HG03460 (cell line): ENCODE results near the gene ADAMTS12.
"Not testable (repeated sequence)": the region's sequence is repeated elsewhere in the genome, so short reads cannot be mapped to it uniquely, and the experiment has no call there.

ENCODE experiments used
- ATAC-seq: cut with Tn5 transposase; IDR thresholded peaks from one replicate; pipeline ENCODE4 v1.9.1; 2021; ENCODE audit not compliant: unreplicated experiment

ADAMTS12 gene

DNA sequence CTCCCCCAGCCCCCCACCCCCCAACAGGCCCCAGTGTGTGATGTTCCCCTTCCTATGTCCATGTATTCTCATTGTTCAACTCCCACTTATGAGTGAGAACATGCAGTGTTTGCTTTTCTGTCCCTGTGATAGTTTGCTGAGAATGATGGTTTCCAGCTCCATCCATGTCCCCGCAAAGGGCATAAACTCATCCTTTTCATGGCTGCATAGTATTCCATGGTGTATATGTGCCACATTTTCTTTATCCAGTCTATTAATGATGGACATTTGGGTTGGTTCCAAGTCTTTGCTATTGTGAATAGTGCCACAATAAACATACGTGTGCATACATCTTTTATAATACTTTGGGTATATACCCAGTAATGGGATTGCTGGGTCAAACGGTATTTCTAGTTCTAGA is 23.1 kb upstream of the ADAMTS12 start:
- not testable (repeated sequence) for ATAC-seq

DNA sequence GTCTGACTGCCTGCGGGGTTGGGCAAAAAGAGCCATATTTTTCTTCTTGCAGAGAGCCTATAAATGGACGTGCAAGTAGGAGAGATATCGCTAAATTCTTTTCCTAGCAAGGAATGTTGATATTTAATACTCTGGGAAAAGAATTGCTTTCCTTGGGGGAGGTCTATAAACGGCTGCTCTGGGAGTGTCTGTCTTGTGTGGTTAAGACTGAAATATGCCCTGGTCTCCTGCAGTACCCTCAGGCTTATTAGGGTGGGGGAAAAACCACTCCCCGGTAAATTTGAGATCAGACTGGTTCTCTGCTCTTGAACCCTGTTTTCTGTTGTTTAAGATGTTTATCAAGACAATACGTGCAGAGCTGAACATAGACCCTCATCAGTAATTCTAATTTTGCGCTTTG is 14.5 kb upstream of the ADAMTS12 start:
- ATAC-seq = not testable (repeated sequence)

DNA sequence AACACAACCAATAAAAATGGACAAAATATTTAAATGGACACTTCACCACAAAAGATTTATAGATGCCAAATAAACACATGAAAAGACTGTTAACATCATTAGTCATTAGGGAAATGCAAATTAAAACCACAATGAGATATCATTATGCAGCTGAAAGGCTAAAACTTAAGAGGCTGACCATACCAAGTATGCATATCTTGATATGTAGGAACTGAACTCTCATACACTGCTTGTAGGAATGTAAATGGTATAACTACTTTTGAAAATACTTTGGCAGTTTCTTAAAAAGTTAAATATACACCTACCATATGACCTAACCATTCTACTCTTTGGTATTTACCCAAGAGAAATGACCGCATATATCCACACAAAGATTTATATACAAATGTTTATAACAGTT is 13.6 kb upstream of the ADAMTS12 start:
- no peak for ATAC-seq

DNA sequence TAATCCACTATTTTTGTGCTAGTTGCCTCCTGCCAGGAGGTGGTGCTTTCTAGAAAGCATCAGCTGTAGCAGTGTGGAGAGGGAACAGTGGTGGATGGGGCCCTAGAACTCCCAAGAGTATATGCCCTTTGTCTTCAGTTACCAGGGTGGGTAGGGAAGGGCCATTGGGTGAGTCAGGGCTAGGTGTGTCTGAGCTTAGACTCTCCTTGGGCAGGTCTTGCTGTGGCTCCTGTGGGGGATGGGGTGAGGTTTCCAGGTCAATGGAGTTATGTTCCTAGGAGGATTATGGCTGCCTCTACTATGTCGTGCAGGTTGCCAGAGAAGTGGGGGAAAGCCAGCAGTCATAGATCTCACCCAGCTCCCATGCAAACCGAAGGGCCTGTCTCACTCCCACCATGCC is 11.3 kb upstream of the ADAMTS12 start:
- no peak for ATAC-seq

DNA sequence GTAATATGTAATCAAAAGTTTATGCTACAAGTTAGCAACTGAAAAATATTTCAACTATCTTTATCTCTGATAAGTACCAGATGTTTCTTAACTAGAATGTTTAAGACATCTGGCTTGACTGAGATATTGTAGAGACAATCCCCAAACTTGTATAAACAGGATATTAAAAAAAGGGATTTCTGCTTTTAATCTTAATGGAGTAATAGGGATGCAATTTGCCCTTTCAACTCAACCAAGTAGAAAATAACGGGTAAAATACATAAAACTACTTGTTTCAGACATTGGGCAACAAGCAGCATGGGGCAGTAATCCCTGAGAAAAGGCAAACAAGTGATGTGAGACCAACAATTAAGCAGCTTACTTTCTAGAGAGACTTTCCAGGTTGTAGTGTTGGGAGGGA is 9.4 kb upstream of the ADAMTS12 start:
- ATAC-seq = no peak

DNA sequence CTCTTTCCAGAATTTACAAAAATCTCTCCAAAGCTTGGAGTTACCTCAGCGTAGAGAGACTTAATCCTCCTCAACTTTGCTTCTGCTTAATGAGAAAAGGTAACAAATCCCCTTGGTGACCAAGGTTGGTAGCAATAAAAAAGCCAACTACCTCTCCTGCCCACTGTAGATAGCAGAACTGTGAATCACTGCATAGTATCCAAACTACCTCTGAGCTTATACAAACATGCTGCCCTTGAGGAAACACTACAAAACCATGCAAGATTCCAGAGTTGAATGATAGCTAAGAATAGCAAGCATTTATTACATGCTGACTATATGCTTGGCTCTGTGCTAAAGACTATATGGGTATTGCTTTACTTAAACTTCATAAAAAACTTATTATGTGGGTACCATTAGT is 2.8 kb upstream of the ADAMTS12 start:
- ATAC-seq = no peak

DNA sequence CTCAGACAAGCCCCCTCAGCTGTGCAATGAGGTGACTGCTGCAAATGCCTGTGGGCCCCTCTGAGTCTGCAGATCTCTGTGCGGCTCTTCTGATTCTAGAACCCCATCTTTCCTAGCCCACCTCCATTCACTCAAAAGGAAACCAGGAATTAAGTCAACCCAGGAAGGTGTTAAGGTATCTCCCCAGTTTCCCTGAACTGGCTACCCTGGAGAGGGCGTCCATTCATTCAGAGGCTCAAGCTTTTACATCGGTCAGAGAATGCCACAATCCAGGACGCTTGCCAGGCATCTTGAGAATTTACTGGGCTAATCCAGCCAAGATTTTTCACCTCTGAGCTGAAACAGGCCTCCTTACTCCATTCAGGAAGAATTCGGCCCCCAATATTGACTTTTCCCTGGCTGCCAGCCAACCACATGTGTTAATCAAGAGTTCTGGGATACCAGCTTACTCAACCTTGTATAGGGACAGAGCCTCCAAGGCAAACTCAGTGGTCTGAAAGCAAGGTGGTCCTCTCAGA is 889 bp upstream of the ADAMTS12 start:
- ATAC-seq = no peak

DNA sequence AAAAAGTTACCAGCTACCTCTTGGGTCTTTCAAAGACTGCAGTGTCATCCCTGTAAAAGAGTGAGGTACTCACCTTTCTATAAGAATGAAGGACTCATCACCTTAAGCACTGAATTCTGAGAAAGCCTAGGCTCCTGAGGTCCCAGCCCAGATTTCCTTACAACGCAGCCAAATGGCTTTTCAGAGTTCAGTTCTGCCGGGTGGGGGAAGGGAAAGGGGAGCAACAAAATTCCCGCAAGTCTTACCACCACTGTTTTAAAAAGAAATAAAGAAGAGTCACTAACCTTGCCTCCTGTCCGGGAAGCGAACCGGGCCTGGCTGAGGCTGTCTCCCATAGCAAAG is 373 bp downstream of the ADAMTS12 start:
- ATAC-seq = no peak

DNA sequence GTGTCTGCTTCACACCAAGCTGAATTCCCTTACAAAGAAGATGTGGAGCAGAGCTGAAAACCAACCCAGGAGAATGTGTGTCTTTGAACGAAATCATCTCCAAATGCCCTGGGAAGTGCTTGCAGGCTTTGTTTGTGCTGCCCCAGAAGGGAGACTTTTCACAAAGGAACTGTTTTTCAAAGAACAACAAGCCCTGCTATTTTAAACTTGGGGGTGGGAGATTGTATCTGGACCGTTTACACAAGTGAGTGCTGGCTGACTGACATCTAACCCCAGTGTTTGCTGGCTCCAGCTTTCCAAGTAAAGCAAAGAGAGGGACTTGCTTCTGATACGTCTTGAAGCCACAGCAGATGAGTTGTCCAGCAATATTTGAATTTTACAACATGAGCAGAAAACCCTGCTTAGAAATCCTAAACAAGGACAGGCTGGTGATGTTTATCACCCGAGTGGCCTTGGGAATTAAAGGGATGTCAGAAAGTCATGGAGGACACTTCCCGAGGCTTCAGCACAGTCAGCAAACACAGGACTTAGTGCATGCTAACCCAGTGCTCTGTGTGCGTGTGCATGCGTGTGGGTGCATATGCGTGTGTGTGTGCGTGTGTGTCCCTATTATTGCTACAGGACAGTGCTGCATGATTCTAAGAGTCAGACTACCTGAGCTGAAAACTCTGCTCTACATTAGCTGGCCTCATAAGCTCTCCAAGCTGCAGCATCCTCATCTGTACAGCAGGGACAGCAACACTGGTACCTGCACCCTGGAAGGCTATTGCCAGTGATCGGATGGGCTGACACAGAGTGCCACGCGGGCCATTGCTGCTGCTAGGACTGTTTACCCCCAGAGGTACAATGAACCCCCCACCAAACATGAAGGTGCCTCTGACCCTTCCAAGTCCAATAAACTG is 1.4 kb downstream of the ADAMTS12 start:
- no peak for ATAC-seq

DNA sequence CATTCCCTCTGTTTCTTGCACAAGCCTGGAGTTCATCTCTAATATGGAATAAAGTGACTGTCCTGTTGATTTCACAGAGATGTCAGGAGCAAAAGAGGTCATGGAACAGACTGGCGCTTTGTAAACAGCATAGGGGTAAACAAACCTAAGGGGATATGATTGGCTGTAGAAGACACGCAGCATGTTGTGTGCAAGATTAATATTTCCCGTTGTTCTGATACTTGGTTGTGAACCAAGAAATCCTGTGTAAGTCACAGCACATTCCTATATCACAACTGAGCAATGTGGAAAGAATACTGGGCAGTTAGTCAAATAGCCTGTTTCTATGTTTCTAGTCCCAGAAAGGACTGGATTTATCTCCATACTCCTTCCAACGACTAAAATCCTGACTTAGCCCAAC is 3.2 kb downstream of the ADAMTS12 start:
- ATAC-seq = no peak

DNA sequence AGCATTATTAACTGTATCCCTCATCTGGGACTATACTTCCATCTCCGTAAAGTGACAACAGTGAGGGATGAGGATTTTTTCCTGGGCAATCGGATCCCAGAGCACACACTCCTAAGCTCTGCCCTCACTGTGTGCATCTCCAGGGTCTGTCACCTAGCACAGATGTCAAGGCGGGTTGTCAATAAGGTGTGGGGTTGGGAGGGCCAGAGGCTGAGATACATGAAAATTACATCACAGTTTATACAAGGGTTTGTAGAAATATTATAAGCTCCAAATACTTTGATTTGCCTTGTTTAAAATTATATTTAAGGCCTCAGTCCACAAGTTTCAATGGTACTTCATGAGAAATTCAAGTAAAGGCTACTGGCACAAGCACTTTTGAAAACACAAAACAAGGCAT is 4.5 kb downstream of the ADAMTS12 start:
- ATAC-seq = no peak

DNA sequence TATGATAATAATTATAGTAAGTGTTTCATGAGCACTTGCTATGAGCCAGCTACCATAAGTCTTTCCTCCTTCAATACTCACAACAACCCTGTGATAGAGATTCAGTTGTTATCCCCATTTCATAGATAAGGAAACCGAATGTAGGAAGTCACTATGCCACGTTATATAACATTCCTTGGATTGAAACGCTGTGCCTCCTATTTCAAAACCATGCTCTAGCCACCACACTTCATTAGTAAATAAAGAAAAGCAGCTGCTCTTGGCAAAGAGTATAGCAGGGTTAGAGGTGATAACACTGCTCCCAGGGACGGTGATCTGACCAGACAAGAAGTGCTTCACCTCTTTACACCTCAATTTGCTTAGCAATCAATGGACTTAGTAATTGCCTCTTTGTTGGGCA is 5.5 kb downstream of the ADAMTS12 start:
- no peak for ATAC-seq

DNA sequence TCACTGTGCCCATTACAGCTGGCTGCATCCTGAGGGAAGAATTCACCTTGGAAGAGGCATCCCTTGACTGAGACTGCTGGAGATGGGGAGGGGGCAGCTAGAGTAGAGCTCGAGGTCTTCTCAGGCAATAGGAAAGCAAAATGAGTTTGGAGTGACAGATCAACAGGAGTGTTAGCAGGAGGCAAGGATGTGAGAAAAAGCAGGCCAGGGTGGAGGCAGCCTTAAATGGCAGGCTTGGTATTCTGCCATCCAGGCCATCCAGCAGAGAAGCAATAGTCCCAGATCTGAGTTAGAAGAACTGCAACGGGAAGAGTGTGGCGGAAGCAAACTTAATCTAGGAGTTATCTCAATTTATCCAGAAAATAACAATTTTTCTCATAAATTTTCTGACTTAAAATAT is 6.1 kb downstream of the ADAMTS12 start:
- ATAC-seq = no peak

DNA sequence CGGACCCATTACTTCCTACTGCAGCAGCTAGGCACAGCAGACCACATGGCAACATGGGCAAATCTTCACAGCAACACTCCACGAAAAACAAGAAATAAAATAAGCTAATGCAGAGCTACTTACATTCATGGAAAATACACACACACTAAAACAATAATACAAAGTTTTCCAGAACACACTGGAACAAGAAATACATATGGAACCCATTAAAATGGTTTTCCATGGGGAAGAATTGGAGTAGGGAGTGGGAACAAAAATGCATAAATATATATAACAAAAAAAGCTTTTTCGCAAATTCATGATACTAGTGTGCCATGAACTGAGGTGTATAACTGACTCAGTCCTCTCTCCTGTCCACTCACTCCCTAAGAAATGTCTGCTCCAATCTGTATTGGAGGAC is 8.3 kb downstream of the ADAMTS12 start:
- ATAC-seq = no peak

DNA sequence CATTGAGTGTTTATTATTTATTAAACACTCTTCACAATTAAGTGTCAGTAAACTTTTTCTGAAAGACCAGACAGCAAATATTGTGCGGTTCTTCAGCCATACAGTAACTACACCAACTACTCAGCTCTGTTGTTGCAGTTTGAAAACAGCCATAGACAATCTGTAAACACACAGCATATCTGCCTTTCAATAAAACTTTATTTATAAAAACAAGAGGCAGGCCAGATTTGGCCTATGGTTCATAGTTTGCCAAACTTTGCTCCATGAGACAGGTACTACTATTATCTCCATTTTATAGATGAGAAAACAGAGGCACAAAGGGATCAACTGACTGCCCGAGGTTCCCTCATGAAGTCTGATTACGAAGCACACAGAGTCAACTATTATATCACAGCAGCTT is 11.5 kb downstream of the ADAMTS12 start:
- ATAC-seq = no peak

DNA sequence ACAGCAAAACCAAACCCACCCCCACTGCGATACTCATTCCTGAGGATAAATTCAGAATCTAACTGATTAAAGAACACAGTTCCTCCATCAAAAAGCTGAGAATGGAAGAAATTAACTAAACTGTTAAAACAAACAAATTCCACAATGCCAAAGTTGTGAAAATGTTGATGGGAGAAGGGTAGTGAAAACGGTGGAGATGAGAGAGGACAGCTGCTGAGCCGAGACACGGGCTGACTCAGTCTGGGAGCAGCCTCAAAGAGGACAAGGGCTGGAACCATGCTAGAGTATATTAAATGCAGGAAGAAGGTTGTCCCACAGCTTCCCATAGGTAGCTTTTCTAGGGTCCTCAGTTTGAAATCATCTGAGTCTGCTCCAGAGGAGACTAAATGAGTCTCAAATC is 14.3 kb downstream of the ADAMTS12 start:
- ATAC-seq = no peak

DNA sequence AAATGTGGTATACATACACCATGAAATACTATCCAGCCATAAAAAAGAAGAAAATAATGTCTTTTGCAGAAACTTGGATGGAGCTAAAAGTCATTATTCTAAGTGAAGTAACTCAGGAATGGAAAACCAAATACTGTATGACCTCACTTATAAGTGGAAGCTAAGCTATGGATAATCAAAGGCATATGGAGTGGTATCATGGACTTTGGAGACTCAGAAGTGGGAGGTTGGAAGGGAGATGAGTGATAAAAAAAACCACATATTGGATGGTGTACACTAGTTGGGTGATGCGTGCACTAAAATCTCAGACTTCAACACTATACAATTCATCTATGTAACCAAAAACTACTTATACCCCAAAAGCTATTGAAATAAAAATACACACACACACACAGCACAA is 24.5 kb downstream of the ADAMTS12 start:
- ATAC-seq = no peak

DNA sequence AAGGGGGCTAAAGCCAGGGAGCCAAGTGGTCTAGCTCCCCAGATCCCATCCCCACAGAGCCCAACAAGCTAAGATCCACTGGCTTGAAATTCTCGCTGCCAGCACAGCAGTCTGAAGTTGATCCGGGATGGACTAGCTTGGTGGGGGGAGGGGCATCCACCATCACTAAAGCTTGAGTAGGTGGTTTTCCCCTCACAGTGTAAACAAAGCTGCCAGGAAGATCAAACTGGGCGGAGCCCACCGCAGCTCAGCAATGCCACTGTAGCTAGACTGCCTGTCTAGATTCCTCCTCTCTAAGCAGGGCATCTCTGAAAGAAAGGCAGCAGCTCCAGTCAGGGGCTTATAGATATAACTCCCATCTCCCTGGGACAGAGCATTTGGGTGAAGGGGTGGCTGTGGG is 32.6 kb downstream of the ADAMTS12 start:
- not testable (repeated sequence) for ATAC-seq

DNA sequence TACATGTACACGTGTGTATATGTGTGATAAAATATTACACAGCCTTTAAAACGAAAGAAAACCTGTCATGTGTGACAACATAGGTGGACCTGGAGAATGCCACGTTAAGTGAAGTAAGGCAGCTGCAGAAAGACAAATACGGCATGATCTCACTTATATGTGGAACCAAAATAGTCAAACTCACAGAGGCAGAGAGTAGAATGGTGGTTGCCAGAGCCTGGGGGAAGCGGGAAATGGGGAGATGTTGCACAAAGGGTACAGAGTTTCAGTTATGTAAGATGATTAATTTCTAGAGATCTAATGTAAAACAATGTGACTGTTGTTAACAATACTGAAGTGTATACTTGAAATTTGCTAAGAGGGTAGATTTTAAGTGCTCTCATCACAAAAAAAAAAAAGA is 34.8 kb downstream of the ADAMTS12 start:
- ATAC-seq = no peak

DNA sequence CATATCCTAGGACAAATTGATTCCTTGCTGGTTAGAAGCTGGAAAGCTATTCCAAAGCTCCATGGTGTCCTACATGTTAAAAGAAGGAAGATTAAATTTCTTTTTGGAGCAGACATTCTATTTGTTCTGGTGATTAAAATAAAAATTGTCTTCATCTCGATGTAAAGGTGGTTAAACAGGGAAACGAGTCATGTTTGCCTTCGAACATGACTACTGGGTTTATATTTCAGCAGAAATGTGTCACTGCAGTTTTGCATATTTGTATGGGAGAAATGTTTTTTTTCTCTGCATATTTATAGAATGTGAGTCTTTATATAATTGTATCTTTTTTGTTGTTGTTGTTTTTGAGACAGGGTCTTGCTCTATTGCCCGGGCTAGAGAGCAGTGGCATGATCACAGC is 36.4 kb downstream of the ADAMTS12 start:
- no peak for ATAC-seq

DNA sequence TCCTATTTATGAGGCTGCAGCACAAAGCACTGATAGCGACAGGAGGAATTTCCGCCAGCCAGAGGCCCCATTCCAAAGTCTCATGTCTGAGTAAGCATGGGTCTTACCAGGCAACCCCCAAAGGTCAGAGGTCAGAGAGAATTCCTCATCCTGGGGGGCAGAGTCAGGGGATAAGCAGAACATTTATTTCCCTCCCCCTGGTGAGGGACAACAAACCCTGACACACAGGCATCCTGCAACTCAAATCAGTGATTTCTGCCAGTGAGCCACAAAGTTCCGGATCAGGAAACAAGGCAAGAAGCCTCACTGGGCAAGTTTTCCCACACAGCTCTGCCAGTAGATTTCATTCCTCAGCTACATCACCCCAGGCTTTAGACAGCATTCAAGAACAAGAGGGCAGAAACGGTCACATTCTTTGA is 37.0 kb downstream of the ADAMTS12 start:
- ATAC-seq = no peak

DNA sequence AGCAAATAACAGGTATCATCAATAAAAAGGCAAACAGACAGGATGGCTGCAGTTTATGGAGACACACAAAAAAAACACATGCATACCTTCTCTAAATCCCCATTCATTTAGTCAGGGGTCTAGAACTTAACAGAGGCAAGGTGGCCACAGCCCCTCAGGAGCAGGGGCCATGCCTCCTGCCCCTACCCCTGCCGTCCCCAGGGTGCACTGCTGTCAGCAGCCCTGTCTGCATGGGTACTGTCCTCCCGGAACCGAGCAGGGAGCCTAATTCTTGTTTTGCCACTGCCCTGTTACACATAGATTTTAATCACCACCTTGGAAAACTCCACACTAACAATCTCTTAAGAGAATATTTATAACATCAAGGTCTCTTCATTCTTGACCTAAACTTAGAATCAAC is 39.0 kb downstream of the ADAMTS12 start:
- ATAC-seq = no peak

DNA sequence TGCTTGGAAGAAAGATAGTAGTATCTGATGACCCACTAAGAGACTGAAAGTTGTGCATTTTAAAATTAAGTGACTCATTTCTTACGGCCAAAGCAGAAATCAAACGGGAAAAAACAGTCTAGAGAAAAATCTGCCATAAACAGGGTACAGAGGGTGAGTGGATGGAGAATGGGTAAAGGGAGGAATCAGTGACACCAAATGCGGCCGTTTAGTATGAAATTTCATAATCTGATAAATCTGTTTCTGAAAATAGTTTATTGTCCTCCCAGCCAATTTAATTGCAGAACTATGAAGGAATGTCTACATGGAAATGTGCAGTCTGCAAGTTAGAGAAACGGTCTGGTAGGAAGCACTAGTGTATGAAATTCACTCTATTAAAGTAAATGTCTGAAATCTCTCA is 39.5 kb downstream of the ADAMTS12 start:
- no peak for ATAC-seq
